IMR-90 (cell line): ENCODE data around the gene CEP20. TPM values are rescaled to one million over a fixed set of nuclear protein-coding genes. Genes with fewer than 3 reads are reported as not detected.

Source experiments
- ATAC-seq: fragments of 200-7000 bp; cut with Tn5 transposase; 2 replicates; pipeline ENCODE4 v1.9.1; 2020; ENCODE audit warnings: low read depth, mild to moderate bottlenecking, moderate library complexity
- BruUV-seq: library from RNA; stranded (reverse); fragments of 400-500 nt; replicated peaks from 2 replicates; lab custom pipeline; 2021; lab: Mats Ljungman, UMichigan
- CTCF ChIA-PET: fragments of 300-600 bp; formaldehyde crosslinking; extraction: SDS; loops from one replicate; lab custom pipeline; 2021; ENCODE audit warnings: antibody characterized with exemption; lab: Yijun Ruan, JAX
- POLR2A ChIA-PET: fragments of 300-600 bp; sonication (Branson Sonifier 250); formaldehyde crosslinking; loops from one replicate; lab custom pipeline; 2022; ENCODE audit warnings: antibody characterized with exemption; ENCODE audit not compliant: unreplicated experiment; lab: Charles Lee
- DNase-seq: peaks from one replicate; pipeline ENCODE4 v3.0.0; 2013
- H2AFZ ChIP-seq: replicated peaks from 2 replicates; pipeline ENCODE3; 2013; ENCODE audit warnings: low read length, mild to moderate bottlenecking; ENCODE audit not compliant: poor library complexity
- H2AK5ac ChIP-seq: 2 replicates; pipeline ENCODE4 v1.6.1; 2013; ENCODE audit warnings: low read depth, low read length, inconsistent platforms
- H2AK9ac ChIP-seq: replicated peaks from 2 replicates; pipeline ENCODE3; 2013; ENCODE audit warnings: mild to moderate bottlenecking, low read depth, low read length, moderate library complexity; ENCODE audit not compliant: poor library complexity
- H2BK120ac ChIP-seq: 2 replicates; pipeline ENCODE4 v1.6.1; 2013; ENCODE audit warnings: low read depth, low read length, inconsistent platforms
- H2BK15ac ChIP-seq: 3 replicates; pipeline ENCODE4 v1.6.1; 2013; ENCODE audit warnings: low read depth, low read length, inconsistent platforms
- H2BK20ac ChIP-seq: 2 replicates; pipeline ENCODE4 v1.6.1; 2013; ENCODE audit warnings: low read depth, mild to moderate bottlenecking, inconsistent platforms, low read length, moderate library complexity
- H2BK5ac ChIP-seq: 2 replicates; pipeline ENCODE4 v1.6.1; 2013; ENCODE audit warnings: mild to moderate bottlenecking, low read depth, low read length, inconsistent platforms; ENCODE audit not compliant: poor library complexity, severe bottlenecking
- H3K14ac ChIP-seq: replicated peaks from 2 replicates; pipeline ENCODE4 v1.6.1; 2013; ENCODE audit warnings: low read depth, low read length, inconsistent platforms
- H3K18ac ChIP-seq: 2 replicates; pipeline ENCODE4 v1.6.1; 2013; ENCODE audit warnings: low read depth, low read length, control low read depth
- H3K23ac ChIP-seq: 2 replicates; pipeline ENCODE4 v1.6.1; 2013; ENCODE audit warnings: low read depth, low read length, inconsistent platforms
- H3K27ac ChIP-seq: 2 replicates; pipeline ENCODE4 v1.5.1; 2013; ENCODE audit warnings: mild to moderate bottlenecking, control low read depth, low read length; ENCODE audit not compliant: insufficient read depth
- H3K27me3 ChIP-seq: 2 replicates; pipeline ENCODE4 v1.6.1; 2013; ENCODE audit warnings: low read length; ENCODE audit not compliant: control insufficient read depth, insufficient read depth
- H3K36me3 ChIP-seq: 2 replicates; pipeline ENCODE4 v1.6.1; 2013; ENCODE audit warnings: low read length, mixed read lengths; ENCODE audit not compliant: control insufficient read depth, insufficient read depth
- H3K4ac ChIP-seq: 2 replicates; pipeline ENCODE4 v1.6.1; 2013; ENCODE audit warnings: low read depth, low read length, inconsistent platforms
- H3K4me1 ChIP-seq: 2 replicates; pipeline ENCODE4 v1.6.1; 2013; ENCODE audit warnings: low read length, mixed read lengths; ENCODE audit not compliant: control insufficient read depth, insufficient read depth
- H3K4me2 ChIP-seq: 2 replicates; pipeline ENCODE4 v1.6.1; 2013; ENCODE audit warnings: low read depth, mild to moderate bottlenecking, control low read depth, low read length, moderate library complexity
- H3K4me3 ChIP-seq: 2 replicates; pipeline ENCODE4 v1.5.1; 2013; ENCODE audit warnings: low read depth, mild to moderate bottlenecking, control low read depth, low read length, moderate library complexity; ENCODE audit not compliant: insufficient read depth
- H3K56ac ChIP-seq: 2 replicates; pipeline ENCODE4 v1.6.1; 2013; ENCODE audit warnings: low read length, inconsistent platforms; ENCODE audit not compliant: insufficient read depth; ENCODE audit errors: extremely low read depth
- H3K79me1 ChIP-seq, 2 experiments: 2 replicates each; pipeline ENCODE4 v1.6.1; 2013; ENCODE audit warnings: low read length in 2 of 2, inconsistent platforms in 1 of 2, low read depth in 1 of 2
- H3K9ac ChIP-seq: 2 replicates; pipeline ENCODE4 v1.6.1; 2013; ENCODE audit warnings: low read depth, low read length, control low read depth
- H3K9me1 ChIP-seq: 2 replicates; pipeline ENCODE4 v1.6.1; 2013; ENCODE audit warnings: low read length, inconsistent platforms; ENCODE audit not compliant: insufficient read depth
- H3K9me3 ChIP-seq: 2 replicates; pipeline ENCODE4 v1.6.1; 2013; ENCODE audit warnings: low read length; ENCODE audit not compliant: control insufficient read depth, insufficient read depth
- H4K20me1 ChIP-seq: 2 replicates; pipeline ENCODE4 v1.6.1; 2013; ENCODE audit warnings: low read length, inconsistent platforms; ENCODE audit not compliant: insufficient read depth
- H4K5ac ChIP-seq: 2 replicates; pipeline ENCODE4 v1.6.1; 2013; ENCODE audit warnings: mild to moderate bottlenecking, low read depth, low read length, control low read depth
- H4K8ac ChIP-seq, 2 experiments: 2 replicates each; pipeline ENCODE4 v1.6.1; 2013; ENCODE audit warnings: low read depth in 2 of 2, low read length in 2 of 2, control low read depth in 1 of 2, inconsistent platforms in 1 of 2
- H4K91ac ChIP-seq: 2 replicates; pipeline ENCODE4 v1.6.1; 2013; ENCODE audit warnings: low read depth, low read length, inconsistent platforms; ENCODE audit not compliant: insufficient read depth
- BHLHE40 ChIP-seq: fragments of 150-350 bp; IDR thresholded peaks from 2 replicates; pipeline ENCODE4 v1.6.1; 2016; ENCODE audit warnings: mild to moderate bottlenecking, low read depth, low read length
- CEBPB ChIP-seq: IDR thresholded peaks from 2 replicates; pipeline ENCODE4 v1.6.1; 2012; ENCODE audit warnings: low read depth, low read length, improper control_type of control experiment
- ELK1 ChIP-seq: fragments of 150-350 bp; IDR thresholded peaks from 2 replicates; pipeline ENCODE4 v1.6.1; 2016; ENCODE audit warnings: low read depth, mild to moderate bottlenecking, low read length, moderate library complexity, borderline replicate concordance
- FOS ChIP-seq: fragments of 150-350 bp; IDR thresholded peaks from 2 replicates; pipeline ENCODE4 v1.6.1; 2016; ENCODE audit warnings: low read depth, low read length
- MAFK ChIP-seq: IDR thresholded peaks from 2 replicates; pipeline ENCODE4 v1.6.1; 2012; ENCODE audit warnings: low read depth, low read length, improper control_type of control experiment
- POLR2A ChIP-seq: IDR thresholded peaks from 2 replicates; pipeline ENCODE4 v1.6.1; 2012; ENCODE audit warnings: mild to moderate bottlenecking, low read depth, low read length
- RAD21 ChIP-seq: IDR thresholded peaks from 2 replicates; pipeline ENCODE4 v1.6.1; 2012; ENCODE audit warnings: low read length, improper control_type of control experiment
- RCOR1 ChIP-seq: IDR thresholded peaks from 2 replicates; pipeline ENCODE4 v1.6.1; 2012; ENCODE audit warnings: mild to moderate bottlenecking, low read length, improper control_type of control experiment; ENCODE audit not compliant: insufficient replicate concordance
- RFX5 ChIP-seq: IDR thresholded peaks from 2 replicates; pipeline ENCODE4 v1.8.0; 2012; ENCODE audit warnings: low read depth, mild to moderate bottlenecking, low read length, moderate library complexity
- SMC3 ChIP-seq: fragments of 150-350 bp; IDR thresholded peaks from 2 replicates; pipeline ENCODE4 v1.6.1; 2016; ENCODE audit warnings: low read depth, mild to moderate bottlenecking, antibody characterized with exemption, low read length, moderate library complexity
- WGBS, 2 experiments: methylation state at CpG; one replicate each; pipeline versions ENCODE4 v1.1.5 to v1.1.7; 2013; ENCODE audit warnings: missing lambda C conversion rate in 2 of 2; ENCODE audit not compliant: insufficient read length in 1 of 2; ENCODE audit errors: extremely low coverage in 2 of 2; 5-methylcytosine and 5-hydroxymethylcytosine counted together
- dilution Hi-C: fragments of 300-500 bp; cut with HindIII; formaldehyde crosslinking; loops from one replicate; pipeline ENCODE4 v1.14.3; 2018; ENCODE audit warnings: low sequenced_read_pairs; ENCODE audit not compliant: unreplicated experiment
- in situ Hi-C: fragments of 300-500 bp; cut with MboI; formaldehyde crosslinking; loops from 3 replicates; pipeline ENCODE4 v1.14.3; 2019; ENCODE audit warnings: low sequenced_read_pairs, inconsistent platforms, mixed read lengths
- intact Hi-C: fragments of 100-400 bp; cut with micrococcal nuclease; formaldehyde crosslinking; loops from 2 replicates; pipeline ENCODE4 v1.10.0; 2022
- polyA plus RNA-seq, 3 experiments: library from polyadenylated mRNA; depleted of rRNA; stranded (reverse); fragments of >200 nt; gene quantifications; 2 replicates each; pipeline ENCODE4 v1.2.3, GENCODE V29; 2012; ENCODE audit warnings: low replicate concordance in 1 of 3
- total RNA-seq: library from RNA; depleted of rRNA; stranded (reverse); fragments of >200 nt; gene quantifications from 2 replicates; pipeline ENCODE4 v1.2.3, GENCODE V29; 2012
- TF ChIP-seq, protein P1 (sequence below): conservative IDR thresholded peaks from 2 replicates; pipeline ENCODE4 v1.5.1; 2012; ENCODE audit warnings: mild to moderate bottlenecking, low read depth, low read length, improper control_type of control experiment

CEP20 gene
- total and polyA plus RNA-seq, 2 of the 4 experiments (the other 2 are of a cell fraction): 28.8 to 40.1 TPM

GRCh38 chr16:15916323-15916722 lies 27.9 kb upstream of the CEP20 start:
- Histone ChIP-seq H2BK5ac (no peak overlapping the region), H4K20me1 (no peaks in the 10 kb centered on the region), H3K9me1 (no peaks in the 10 kb centered on the region), H3K23ac (no peak overlapping the region), H2AK5ac (no peak overlapping the region), H3K36me3 (no peaks in the 10 kb centered on the region), H3K27me3 (no peaks in the 10 kb centered on the region), H3K4me1 (peaks cover 2% of the 10 kb centered on the region), H3K9ac (no peak overlapping the region), H4K5ac (no peak overlapping the region), H2BK15ac (no peak overlapping the region), H4K91ac (no peak overlapping the region), H2AK9ac (no peak overlapping the region), H3K9me3 (no peaks in the 10 kb centered on the region), H3K27ac (no peak overlapping the region), H3K18ac (no peak overlapping the region), H3K4me2 (no peak overlapping the region), H3K4ac (no peak overlapping the region), H3K56ac (no peak overlapping the region), H3K4me3 (no peak overlapping the region), H2BK120ac (no peak overlapping the region), H3K14ac (no peak overlapping the region), H4K8ac (no peak overlapping the region), H2BK20ac (no peak overlapping the region), H3K79me1 (no peaks in the 10 kb centered on the region), H2AFZ (no peak overlapping the region)
- CTCF ChIA-PET: no interaction called here
- no TSS peak for BruUV-seq
- POLR2A ChIA-PET: no interaction called here
- ATAC-seq: no peak
- in situ Hi-C loops (no loop called here), dilution Hi-C loops (no loop called here), intact Hi-C loops (no loop called here)
- TF ChIP-seq POLR2A: no peak
- no peak for TF ChIP-seq FOS
- no peak for TF ChIP-seq RFX5
- TF ChIP-seq MAFK: no peak
- no peak for TF ChIP-seq RCOR1
- TF ChIP-seq, protein P1, sequence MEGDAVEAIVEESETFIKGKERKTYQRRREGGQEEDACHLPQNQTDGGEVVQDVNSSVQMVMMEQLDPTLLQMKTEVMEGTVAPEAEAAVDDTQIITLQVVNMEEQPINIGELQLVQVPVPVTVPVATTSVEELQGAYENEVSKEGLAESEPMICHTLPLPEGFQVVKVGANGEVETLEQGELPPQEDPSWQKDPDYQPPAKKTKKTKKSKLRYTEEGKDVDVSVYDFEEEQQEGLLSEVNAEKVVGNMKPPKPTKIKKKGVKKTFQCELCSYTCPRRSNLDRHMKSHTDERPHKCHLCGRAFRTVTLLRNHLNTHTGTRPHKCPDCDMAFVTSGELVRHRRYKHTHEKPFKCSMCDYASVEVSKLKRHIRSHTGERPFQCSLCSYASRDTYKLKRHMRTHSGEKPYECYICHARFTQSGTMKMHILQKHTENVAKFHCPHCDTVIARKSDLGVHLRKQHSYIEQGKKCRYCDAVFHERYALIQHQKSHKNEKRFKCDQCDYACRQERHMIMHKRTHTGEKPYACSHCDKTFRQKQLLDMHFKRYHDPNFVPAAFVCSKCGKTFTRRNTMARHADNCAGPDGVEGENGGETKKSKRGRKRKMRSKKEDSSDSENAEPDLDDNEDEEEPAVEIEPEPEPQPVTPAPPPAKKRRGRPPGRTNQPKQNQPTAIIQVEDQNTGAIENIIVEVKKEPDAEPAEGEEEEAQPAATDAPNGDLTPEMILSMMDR: no peak
- TF ChIP-seq RAD21: no peak
- no peak for TF ChIP-seq ELK1
- no peak for TF ChIP-seq BHLHE40
- no peak for TF ChIP-seq CEBPB
- no peak for TF ChIP-seq SMC3
- DNase-seq: no peak
- no CpG with 5 or more reads among the region's 8 CpGs for WGBS, 2 experiments
